Suppressor macrophage treated with lipopolysaccharide for 4 hours (primary cell): ENCODE results near the gene DDTL.
"Not testable (repeated sequence)": the region's sequence is repeated elsewhere in the genome, so short reads cannot be mapped to it uniquely, and the experiment has no call there.

ENCODE experiments used
- DNase-seq: peaks from one replicate; pipeline ENCODE4 v3.0.0-alpha.2; 2020

Gene DDTL

GRCh38 chr22:23970816-23971486 is 4.3 kb downstream of the DDTL start:
- DNase-seq, result no peak

GRCh38 chr22:23971927-23972326 is 5.2 kb downstream of the DDTL start:
- not testable (repeated sequence) for DNase-seq

GRCh38 chr22:23974345-23974744 is 7.7 kb downstream of the DDTL start, which contains the start of gene DDT:
Gene DDT, minus strand, starts transcription at chr22:23974441. Its CDS starts 27 bp downstream, at chr22:23974414.
- DNase-seq, result not testable (repeated sequence)

GRCh38 chr22:23974836-23975352 is 8.2 kb downstream of the DDTL start:
- not testable (repeated sequence) for DNase-seq

GRCh38 chr22:23977304-23977703 is 10.6 kb downstream of the DDTL start:
- DNase-seq, result not testable (repeated sequence)

GRCh38 chr22:23979557-23980240 is 13.0 kb downstream of the DDTL start, which contains the start of gene GSTT2:
Gene GSTT2, plus strand, starts transcription at chr22:23980134.
- not testable (repeated sequence) for DNase-seq

- DNase-seq, result not testable (repeated sequence)
These were observed 13.9 kb downstream of the DDTL start for GRCh38 chr22:23980567-23980966.

GRCh38 chr22:23984430-23984829 is 17.7 kb downstream of the DDTL start:
- peak; percentile 55 for DNase-seq

- not testable (repeated sequence) for DNase-seq
These were observed 19.4 kb downstream of the DDTL start for GRCh38 chr22:23986089-23986488.

- not testable (repeated sequence) for DNase-seq
These were observed 20.0 kb downstream of the DDTL start for GRCh38 chr22:23986538-23987178.

- DNase-seq, result peak; percentile 47
These were observed 23.0 kb downstream of the DDTL start for GRCh38 chr22:23989583-23990244.

GRCh38 chr22:23993080-23993479 is 26.4 kb downstream of the DDTL start:
- not testable (repeated sequence) for DNase-seq

GRCh38 chr22:23993581-23994177 is 27.0 kb downstream of the DDTL start:
- DNase-seq, result not testable (repeated sequence)

GRCh38 chr22:23997092-23997491 is 30.4 kb downstream of the DDTL start:
- DNase-seq, result no peak

GRCh38 chr22:23999779-24000178 is 33.1 kb downstream of the DDTL start:
- not testable (repeated sequence) for DNase-seq

- no peak for DNase-seq
These were observed 34.6 kb downstream of the DDTL start for GRCh38 chr22:24001314-24001713.

- no peak for DNase-seq
These were observed 35.6 kb downstream of the DDTL start for GRCh38 chr22:24002272-24002671.

GRCh38 chr22:24002851-24003250 is 36.2 kb downstream of the DDTL start:
- no peak for DNase-seq

GRCh38 chr22:24003887-24004286 is 37.2 kb downstream of the DDTL start:
- no peak for DNase-seq

GRCh38 chr22:24005201-24005600 is 38.5 kb downstream of the DDTL start, which contains the start of gene GSTT4:
Gene GSTT4, minus strand, starts transcription at chr22:24005453. Its CDS starts 97 bp downstream, at chr22:24005356.
- no peak for DNase-seq

- DNase-seq, result no peak
These were observed 39.7 kb downstream of the DDTL start for GRCh38 chr22:24006207-24006913.

GRCh38 chr22:24006914-24007214 is 40.2 kb downstream of the DDTL start:
- DNase-seq, result no peak
